HCT116 (cell line): ENCODE data around the gene PAX7. TPM values are rescaled to one million over a fixed set of nuclear protein-coding genes. Genes with fewer than 3 reads are reported as not detected.

Source experiments
- ATAC-seq: fragments of 200-7000 bp; cut with Tn5 transposase; 2 replicates; pipeline ENCODE4 v1.9.1; 2020; ENCODE audit warnings: mild to moderate bottlenecking, moderate library complexity
- BruUV-seq: library from RNA; stranded (reverse); fragments of 400-500 nt; replicated peaks from 2 replicates; lab custom pipeline; 2021; lab: Mats Ljungman, UMichigan
- CTCF ChIA-PET: fragments of 300-600 bp; sonication (Branson Sonifier 250); formaldehyde crosslinking; loops from one replicate; lab custom pipeline; 2021; ENCODE audit warnings: antibody characterized with exemption; lab: Charles Lee
- POLR2A ChIA-PET: fragments of 300-600, 350-600 bp; sonication (Branson Sonifier 250); formaldehyde crosslinking; loops from one replicate; lab custom pipeline; 2021; ENCODE audit warnings: antibody characterized with exemption; lab: Charles Lee
- RAD21 ChIA-PET, 2 experiments: fragments of 300-600 bp; sonication (Branson Sonifier 250); formaldehyde crosslinking; loops; one replicate each; lab custom pipeline; 2023; ENCODE audit warnings: low total read pairs in 2 of 2; ENCODE audit not compliant: uncharacterized antibody in 2 of 2, unreplicated experiment in 2 of 2, low non-redundant PET in 1 of 2; lab: Charles Lee
- DNase-seq: peaks from one replicate; pipeline ENCODE4 v3.0.0-alpha.2; 2010; ENCODE audit warnings: low read depth, low spot score
- H2AFZ ChIP-seq: fragments of 200-600 bp; shearing (Covaris generic), sonication (generic); 2 replicates; pipeline ENCODE4 v1.6.1; 2017; ENCODE audit warnings: low read depth, mixed run types, mixed read lengths, antibody characterized with exemption, low read length; ENCODE audit not compliant: poor library complexity, severe bottlenecking
- H3K27ac ChIP-seq: 2 replicates; pipeline ENCODE4 v1.5.1; 2012; ENCODE audit warnings: low read depth, low read length
- H3K27me3 ChIP-seq: fragments of 200-600 bp; sonication (generic); 2 replicates; pipeline ENCODE4 v1.6.1; 2016; ENCODE audit warnings: mixed run types, low read length, mixed read lengths; ENCODE audit not compliant: insufficient read depth
- H3K36me3 ChIP-seq, 2 experiments: fragments of 200-500 bp in 1 of 2; fragments of 200-600 bp in 1 of 2; sonication (Bioruptor generic) in 1 of 2; sonication (generic) in 1 of 2; 2 replicates each; pipeline versions ENCODE4 v1.5.1 to v1.6.1; 2014 to 2016; ENCODE audit warnings: low read length in 2 of 2, inconsistent platforms in 1 of 2, mixed read lengths in 1 of 2, mixed run types in 1 of 2; ENCODE audit not compliant: insufficient read depth in 2 of 2, control insufficient read depth in 1 of 2
- H3K4me1 ChIP-seq, 2 experiments: fragments of 200-600 bp in 1 of 2; sonication (generic) in 1 of 2; 2 replicates each; pipeline versions ENCODE4 v1.5.1 to v1.6.1; 2012 to 2017; ENCODE audit warnings: low read length in 2 of 2, inconsistent platforms in 1 of 2, mild to moderate bottlenecking in 1 of 2, mixed read lengths in 1 of 2, mixed run types in 1 of 2, moderate library complexity in 1 of 2; ENCODE audit not compliant: insufficient read depth in 2 of 2, control insufficient read depth in 1 of 2
- H3K4me2 ChIP-seq: fragments of 200-600 bp; sonication (generic); 2 replicates; pipeline ENCODE4 v1.6.1; 2017; ENCODE audit warnings: mixed run types, low read length, mixed read lengths
- H3K4me3 ChIP-seq, 2 experiments: fragments of 200-600 bp in 1 of 2; sonication (generic) in 1 of 2; replicated peaks in 1 of 2; 2 replicates each; pipeline ENCODE4 v1.5.1; 2011 to 2016; ENCODE audit warnings: low read length in 2 of 2, control low read depth in 1 of 2, low read depth in 1 of 2, mild to moderate bottlenecking in 1 of 2, mixed read lengths in 1 of 2, mixed run types in 1 of 2
- H3K79me2 ChIP-seq: fragments of 200-600 bp; sonication (generic); 2 replicates; pipeline ENCODE4 v1.6.1; 2017; ENCODE audit warnings: mild to moderate bottlenecking, mixed run types, low read length, moderate library complexity, mixed read lengths; ENCODE audit not compliant: insufficient read depth
- H3K9ac ChIP-seq: fragments of 200-600 bp; sonication (generic); 2 replicates; pipeline ENCODE4 v1.6.1; 2016; ENCODE audit warnings: low read length, mixed read lengths
- H3K9me2 ChIP-seq: fragments of 200-600 bp; sonication (generic), shearing (Covaris generic); 2 replicates; pipeline ENCODE4 v1.6.1; 2017; ENCODE audit warnings: mixed run types, mild to moderate bottlenecking, moderate library complexity; ENCODE audit not compliant: insufficient read depth
- H3K9me3 ChIP-seq, 2 experiments: fragments of 200-500 bp in 1 of 2; fragments of 200-600 bp in 1 of 2; sonication (Bioruptor generic) in 1 of 2; sonication (generic) in 1 of 2; 2 replicates each; pipeline ENCODE4 v1.6.1; 2014 to 2017; ENCODE audit warnings: low read length in 2 of 2, mixed read lengths in 2 of 2, inconsistent platforms in 1 of 2, low read depth in 1 of 2, mild to moderate bottlenecking in 1 of 2, mixed run types in 1 of 2, moderate library complexity in 1 of 2; ENCODE audit not compliant: control insufficient read depth in 1 of 2, insufficient read depth in 1 of 2
- H4K20me1 ChIP-seq: fragments of 200-600 bp; sonication (generic), shearing (Covaris generic); 2 replicates; pipeline ENCODE4 v1.6.1; 2017; ENCODE audit warnings: mixed run types, mild to moderate bottlenecking, moderate library complexity; ENCODE audit not compliant: insufficient read depth
- CEBPB ChIP-seq: IDR thresholded peaks from 2 replicates; pipeline ENCODE4 v1.6.1; 2012; ENCODE audit warnings: low read depth
- EGR1 ChIP-seq: IDR thresholded peaks from 2 replicates; pipeline ENCODE4 v1.6.1; 2012; ENCODE audit warnings: low read depth
- ELF1 ChIP-seq: IDR thresholded peaks from 2 replicates; pipeline ENCODE4 v1.6.1; 2012; ENCODE audit warnings: low read depth, borderline replicate concordance
- EZH2phosphoT487 ChIP-seq: fragments of 200-600 bp; IDR thresholded peaks from 2 replicates; pipeline ENCODE4 v1.6.1; 2018; ENCODE audit warnings: antibody characterized with exemption, borderline replicate concordance
- FOSL1 ChIP-seq: IDR thresholded peaks from 2 replicates; pipeline ENCODE4 v1.6.1; 2012; ENCODE audit warnings: low read depth
- intact Hi-C: fragments of 100-400 bp; cut with micrococcal nuclease; formaldehyde crosslinking; loops from 2 replicates; pipeline ENCODE4 v1.10.0; 2022
- total RNA-seq: library from RNA; stranded (reverse); gene quantifications from one replicate; pipeline ENCODE4 v1.2.1, GENCODE V29; 2021; ENCODE audit not compliant: unreplicated experiment
- TF ChIP-seq, protein P1 (sequence below): IDR thresholded peaks from 2 replicates; pipeline ENCODE4 v1.6.1; 2012
- TF ChIP-seq, protein P2 (sequence below): IDR thresholded peaks from 2 replicates; pipeline ENCODE4 v1.6.1; 2011; ENCODE audit warnings: mild to moderate bottlenecking, low read length, moderate library complexity; ENCODE audit not compliant: insufficient replicate concordance; ENCODE audit errors: extremely low read depth

Gene PAX7
- total RNA-seq, 1 experiment from 2014 or later, result not detected

DNA sequence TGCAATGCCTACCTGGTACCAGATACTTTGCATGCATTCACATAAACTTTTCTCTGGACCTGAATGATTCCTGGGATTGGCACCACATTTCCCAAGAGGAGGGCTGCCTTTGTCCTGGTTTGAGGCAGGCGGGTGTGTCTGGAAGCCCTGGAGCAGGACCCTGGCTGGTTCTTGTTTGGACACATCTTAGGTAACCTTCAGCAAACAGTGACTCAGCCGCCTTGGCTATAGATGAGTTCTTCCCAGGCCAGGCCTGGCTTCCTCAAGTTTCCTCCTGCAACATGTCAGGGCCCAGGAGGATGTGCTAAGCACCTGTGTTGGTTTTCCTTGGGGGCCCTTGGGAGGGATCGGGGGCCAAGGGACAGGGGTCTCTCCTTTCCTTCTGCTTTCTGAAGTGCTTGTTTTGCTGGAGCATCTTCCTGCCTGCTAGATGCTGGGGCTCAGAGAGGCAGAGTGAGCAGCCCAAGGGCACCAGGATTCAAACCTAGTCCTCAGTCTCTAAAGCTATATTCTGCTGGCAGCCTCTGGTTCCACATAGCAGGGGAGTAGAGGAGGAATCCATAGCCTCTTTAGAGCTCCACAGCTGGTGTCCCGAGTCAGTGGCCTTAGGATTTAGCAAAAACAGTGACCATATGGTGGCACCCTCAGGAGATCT, 38.2 kb downstream of the PAX7 start:
- no peaks in the 10 kb centered on the region for H3K9me2 ChIP-seq
- no TSS peak for BruUV-seq
- H2AFZ ChIP-seq, result no peak overlapping the region
- no peak overlapping the region for H3K27ac ChIP-seq
- ChIA-PET RAD21 (no interaction called here), CTCF (no interaction called here)
- H3K36me3 ChIP-seq, result no peaks in the 10 kb centered on the region
- DNase-seq, result peak; percentile 15
- no peak overlapping the region for H3K9ac ChIP-seq
- H3K9me3 ChIP-seq, result no peaks in the 10 kb centered on the region
- TF ChIP-seq CEBPB, result peak; percentile 39; the same call in 1 of the 2 replicates
- TF ChIP-seq ELF1, result no peak
- no peak for TF ChIP-seq EGR1
- TF ChIP-seq, protein P1, sequence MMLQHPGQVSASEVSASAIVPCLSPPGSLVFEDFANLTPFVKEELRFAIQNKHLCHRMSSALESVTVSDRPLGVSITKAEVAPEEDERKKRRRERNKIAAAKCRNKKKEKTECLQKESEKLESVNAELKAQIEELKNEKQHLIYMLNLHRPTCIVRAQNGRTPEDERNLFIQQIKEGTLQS, result no peak
- no peak for TF ChIP-seq EZH2phosphoT487
- 0 out of 2 replicates have a peak, but pooled peaks have one; percentile 29 for TF ChIP-seq FOSL1
- TF ChIP-seq, protein P2, sequence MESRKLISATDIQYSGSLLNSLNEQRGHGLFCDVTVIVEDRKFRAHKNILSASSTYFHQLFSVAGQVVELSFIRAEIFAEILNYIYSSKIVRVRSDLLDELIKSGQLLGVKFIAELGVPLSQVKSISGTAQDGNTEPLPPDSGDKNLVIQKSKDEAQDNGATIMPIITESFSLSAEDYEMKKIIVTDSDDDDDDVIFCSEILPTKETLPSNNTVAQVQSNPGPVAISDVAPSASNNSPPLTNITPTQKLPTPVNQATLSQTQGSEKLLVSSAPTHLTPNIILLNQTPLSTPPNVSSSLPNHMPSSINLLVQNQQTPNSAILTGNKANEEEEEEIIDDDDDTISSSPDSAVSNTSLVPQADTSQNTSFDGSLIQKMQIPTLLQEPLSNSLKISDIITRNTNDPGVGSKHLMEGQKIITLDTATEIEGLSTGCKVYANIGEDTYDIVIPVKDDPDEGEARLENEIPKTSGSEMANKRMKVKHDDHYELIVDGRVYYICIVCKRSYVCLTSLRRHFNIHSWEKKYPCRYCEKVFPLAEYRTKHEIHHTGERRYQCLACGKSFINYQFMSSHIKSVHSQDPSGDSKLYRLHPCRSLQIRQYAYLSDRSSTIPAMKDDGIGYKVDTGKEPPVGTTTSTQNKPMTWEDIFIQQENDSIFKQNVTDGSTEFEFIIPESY, result no peak
- TF ChIP-seq, all 23 proteins: peak for 2
- no peaks in the 10 kb centered on the region for H4K20me1 ChIP-seq
- no peaks in the 10 kb centered on the region for H3K79me2 ChIP-seq
- intact Hi-C loops, result no loop called here
- H3K4me1 ChIP-seq, result peaks cover 12 to 23% of the 10 kb centered on the region in 2 experiments
- POLR2A ChIA-PET, result no interaction called here
- no peaks in the 10 kb centered on the region for H3K27me3 ChIP-seq
- H3K4me3 ChIP-seq, result no peak overlapping the region
- H3K4me2 ChIP-seq, result peak overlapping the region; percentile 36
- ATAC-seq, result peak; percentile 76
